HEK293T (cell line): ENCODE data around the gene ICOS.

Experiments used
- ARNT ChIP-seq: fragments of 450-650 bp; IDR thresholded peaks from 2 replicates; pipeline ENCODE4 v1.6.1; 2017; ENCODE audit warnings: mild to moderate bottlenecking
- FOXK2 ChIP-seq: fragments of 450-650 bp; IDR thresholded peaks from 2 replicates; pipeline ENCODE4 v1.6.1; 2016; ENCODE audit warnings: mild to moderate bottlenecking
- HDGF ChIP-seq: fragments of 450-650 bp; IDR thresholded peaks from 2 replicates; pipeline ENCODE4 v1.6.1; 2017; ENCODE audit warnings: antibody characterized with exemption, borderline replicate concordance
- TARDBP ChIP-seq: fragments of 450-650 bp; IDR thresholded peaks from 2 replicates; pipeline ENCODE4 v1.6.1; 2016
- ZNF384 ChIP-seq: fragments of 450-650 bp; IDR thresholded peaks from 2 replicates; pipeline ENCODE4 v1.6.1; 2016

DNA sequence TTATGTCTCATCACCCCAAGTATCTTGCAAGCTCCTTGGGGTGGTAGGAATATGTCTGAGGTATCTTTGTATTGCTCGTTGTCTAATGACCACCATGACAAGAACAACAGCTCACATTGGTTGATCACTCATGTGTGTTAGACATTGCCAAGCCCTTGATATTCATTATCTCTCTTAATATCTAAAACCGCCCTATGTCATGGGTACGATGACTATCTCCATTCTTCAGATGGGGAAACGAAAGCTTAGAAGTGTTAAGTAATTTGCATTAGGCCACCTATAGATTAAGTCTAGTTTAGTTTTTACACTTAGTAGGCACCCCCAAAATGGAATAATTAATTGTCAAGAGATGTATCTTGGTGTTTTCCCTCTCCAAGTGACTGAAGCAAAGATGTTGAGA is 57.0 kb downstream of the ICOS start:
- TF ChIP-seq ARNT (no peak), HDGF (no peak), FOXK2 (no peak), ZNF384 (no peak), TARDBP (no peak)
